HepG2 (cell line): ENCODE results near the gene MEP1B. TPM values are rescaled to one million over a fixed set of nuclear protein-coding genes. Genes with fewer than 3 reads are reported as not detected.

ENCODE experiments used
- ATAC-seq: fragments of 200-7000 bp; cut with Tn5 transposase; 3 replicates; pipeline ENCODE4 v1.9.1; 2020; ENCODE audit warnings: mild to moderate bottlenecking, moderate library complexity
- BruUV-seq: library from RNA; stranded (reverse); fragments of 400-500 nt; replicated peaks from 2 replicates; lab custom pipeline; 2021; lab: Mats Ljungman, UMichigan
- CTCF ChIA-PET: fragments of 300-600 bp; formaldehyde crosslinking; extraction: SDS; loops from one replicate; lab custom pipeline; 2021; ENCODE audit warnings: low total read pairs, inconsistent platforms, low intra/inter-chr PET ratio; lab: Yijun Ruan, JAX
- POLR2A ChIA-PET: fragments of 350-600 bp; sonication (Branson Sonifier 250); formaldehyde crosslinking; loops from one replicate; lab custom pipeline; 2020; ENCODE audit warnings: antibody characterized with exemption, inconsistent platforms; lab: Yijun Ruan, JAX
- DNase-seq: peaks from one replicate; pipeline ENCODE4 v3.0.0-alpha.2; 2015; ENCODE audit warnings: low spot score
- FAIRE-seq: peaks from 3 replicates; lab custom pipeline; 2011; peaks lifted over from hg19 to GRCh38; lab: Jason Lieb, UNC
- H2AFZ ChIP-seq: one replicate; pipeline ENCODE4 v1.6.1; 2011; ENCODE audit warnings: low read length, inconsistent platforms
- H3K27ac ChIP-seq: fragments of 300-600 bp; 3 replicates; pipeline ENCODE4 v1.8.0; 2011; ENCODE audit warnings: mixed run types, mild to moderate bottlenecking, mixed read lengths, low read length, inconsistent platforms; ENCODE audit not compliant: insufficient read depth; ENCODE audit errors: extremely low read length
- H3K27me3 ChIP-seq, 2 experiments: fragments of 200-600 bp in 1 of 2; 2 replicates in 1 of 2; 3 replicates in 1 of 2; pipeline versions ENCODE4 v1.6.0 to v1.8.0; 2011; ENCODE audit warnings: low read length in 2 of 2, mild to moderate bottlenecking in 2 of 2, moderate library complexity in 2 of 2, inconsistent platforms in 1 of 2; ENCODE audit not compliant: insufficient read depth in 2 of 2, control insufficient read depth in 1 of 2
- H3K36me3 ChIP-seq, 2 experiments: fragments of 200-600 bp in 1 of 2; replicated peaks in 1 of 2; 2 replicates in 1 of 2; 3 replicates in 1 of 2; pipeline versions ENCODE4 v1.5.1 to v1.8.0; 2011; ENCODE audit warnings: low read length in 2 of 2, inconsistent platforms in 1 of 2; ENCODE audit not compliant: insufficient read depth in 2 of 2, control insufficient read depth in 1 of 2
- H3K4me1 ChIP-seq: 2 replicates; pipeline ENCODE4 v1.5.1; 2012; ENCODE audit warnings: low read length, inconsistent platforms; ENCODE audit not compliant: insufficient read depth
- H3K4me2 ChIP-seq: 2 replicates; pipeline ENCODE4 v1.6.0; 2011; ENCODE audit warnings: low read depth, low read length, inconsistent platforms
- H3K4me3 ChIP-seq, 3 experiments: fragments of 200-600 bp in 1 of 3; sonication (generic), shearing (Covaris generic) in 1 of 3; replicated peaks in 1 of 3; 2 replicates each; pipeline ENCODE4 v1.5.1; 2011 to 2016; ENCODE audit warnings: low read length in 3 of 3, inconsistent platforms in 2 of 3, low read depth in 2 of 3, mild to moderate bottlenecking in 2 of 3, control low read depth in 1 of 3, mixed read lengths in 1 of 3; ENCODE audit not compliant: insufficient read depth in 1 of 3
- H3K79me2 ChIP-seq: one replicate; pipeline ENCODE4 v1.6.1; 2011; ENCODE audit warnings: low read length, inconsistent platforms; ENCODE audit not compliant: insufficient read depth
- H3K9ac ChIP-seq: 2 replicates; pipeline ENCODE4 v1.6.0; 2011; ENCODE audit warnings: mild to moderate bottlenecking, low read depth, low read length, inconsistent platforms; ENCODE audit not compliant: insufficient read depth
- H3K9me3 ChIP-seq: 2 replicates; pipeline ENCODE4 v1.5.1; 2012; ENCODE audit warnings: mild to moderate bottlenecking, low read length
- H4K20me1 ChIP-seq: 2 replicates; pipeline ENCODE4 v1.6.0; 2011; ENCODE audit warnings: inconsistent platforms, mild to moderate bottlenecking, low read length, moderate library complexity; ENCODE audit not compliant: insufficient read depth
- BHLHE40 ChIP-seq: IDR thresholded peaks from 2 replicates; pipeline ENCODE4 v1.6.1; 2011; ENCODE audit warnings: low read length, improper control_type of control experiment
- FOXA3 ChIP-seq: IDR thresholded peaks from 2 replicates; pipeline ENCODE4 v1.6.1; 2016; ENCODE audit warnings: missing genetic modification reagents, missing compliant biosample characterization
- HBP1 ChIP-seq: IDR thresholded peaks from 2 replicates; pipeline ENCODE4 v1.6.1; 2016; ENCODE audit warnings: low read depth, control low read depth
- HDAC6 ChIP-seq: fragments of 200-600 bp; sonication (generic); IDR thresholded peaks from 2 replicates; pipeline ENCODE4 v1.7.0; 2017; ENCODE audit warnings: mild to moderate bottlenecking, antibody characterized with exemption, low read length, low read depth
- REL ChIP-seq: sonication (generic); formaldehyde crosslinking; conservative IDR thresholded peaks from 2 replicates; pipeline ENCODE4 v1.8.0; 2022; ENCODE audit warnings: mild to moderate bottlenecking, missing genetic modification reagents, moderate library complexity
- RFX5 ChIP-seq: IDR thresholded peaks from 2 replicates; pipeline ENCODE4 v1.6.1; 2011; ENCODE audit warnings: low read depth, low read length, improper control_type of control experiment
- SMYD3 ChIP-seq: sonication (generic); formaldehyde crosslinking; IDR thresholded peaks from 2 replicates; pipeline ENCODE4 v1.8.1; 2023; ENCODE audit warnings: mild to moderate bottlenecking, missing genetic modification reagents
- TAF15 ChIP-seq: fragments of 200-400 bp; formaldehyde crosslinking; IDR thresholded peaks from one replicate; pipeline ENCODE4 v1.6.1; 2018; ENCODE audit warnings: mild to moderate bottlenecking, low read depth, low read length; ENCODE audit not compliant: poor library complexity, severe bottlenecking
- TSC22D2 ChIP-seq: sonication (generic); formaldehyde crosslinking; IDR thresholded peaks from 2 replicates; pipeline ENCODE4 v1.5.1; 2020; ENCODE audit warnings: missing genetic modification reagents, mild to moderate bottlenecking, borderline replicate concordance
- ZC3H13 ChIP-seq: sonication (generic); formaldehyde crosslinking; IDR thresholded peaks from 2 replicates; pipeline ENCODE4 v1.8.1; 2023; ENCODE audit warnings: mild to moderate bottlenecking, missing genetic modification reagents, moderate library complexity
- ZNF280D ChIP-seq: sonication (generic); formaldehyde crosslinking; IDR thresholded peaks from 2 replicates; pipeline ENCODE4 v1.5.1; 2020; ENCODE audit warnings: mild to moderate bottlenecking, missing genetic modification reagents
- ZNF430 ChIP-seq: sonication (generic); formaldehyde crosslinking; IDR thresholded peaks from 2 replicates; pipeline ENCODE4 v1.9.0; 2021; ENCODE audit warnings: mild to moderate bottlenecking, missing genetic modification reagents
- WGBS: methylation state at CpG from one replicate; pipeline ENCODE4 v1.1.6; 2017; ENCODE audit warnings: low lambda C conversion rate; 5-methylcytosine and 5-hydroxymethylcytosine counted together
- in situ Hi-C: cut with HindIII; loops from 2 replicates; pipeline ENCODE4 v1.10.0; 2017; ENCODE audit warnings: low pct_unique_long_range_greater_than_20kb; ENCODE audit not compliant: extremely low pct_ligation_motif_present
- intact Hi-C: fragments of 100-400 bp; cut with micrococcal nuclease; formaldehyde crosslinking; loops from one replicate; pipeline ENCODE4 v1.10.0; 2022; ENCODE audit not compliant: unreplicated experiment
- polyA plus RNA-seq, 8 experiments: library from polyadenylated mRNA; depleted of rRNA in 3 of 8; stranded (reverse) in 7 of 8; unstranded in 1 of 8; fragments of >200 nt; fragmentation: Illumina TruSeq in 4 of 8; extraction: Trizol in 4 of 8; gene quantifications; 2 replicates each; pipeline versions ENCODE4 v1.2.1 to v1.2.3, GENCODE V29; 2011 to 2016; ENCODE audit warnings: low read depth in 4 of 8, missing spikeins in 1 of 8, mixed read lengths in 1 of 8; ENCODE audit not compliant: insufficient read depth in 1 of 8
- total RNA-seq, 5 experiments: library from RNA; depleted of rRNA; stranded (reverse); fragments of >200 nt; fragmentation: Illumina TruSeq; extraction: Trizol; gene quantifications; 2 replicates each; pipeline ENCODE4 v1.2.3, GENCODE V29; 2016; ENCODE audit warnings: low read depth in 1 of 5
- TF ChIP-seq, protein P1 (sequence below): sonication (generic); formaldehyde crosslinking; conservative IDR thresholded peaks from 2 replicates; pipeline ENCODE4 v1.4.0; 2020; ENCODE audit warnings: missing genetic modification reagents
- TF ChIP-seq, protein P2 (sequence below): sonication (generic); formaldehyde crosslinking; conservative IDR thresholded peaks from 2 replicates; pipeline ENCODE4 v1.8.1; 2023; ENCODE audit warnings: missing genetic modification reagents
- TF ChIP-seq, protein P3 (sequence below): sonication (generic); formaldehyde crosslinking; IDR thresholded peaks from 2 replicates; pipeline ENCODE4 v1.4.0; 2020; ENCODE audit warnings: mild to moderate bottlenecking, missing genetic modification reagents

The MEP1B gene
- total and polyA plus RNA-seq, 2 of the 13 experiments (the other 11 are each of a cell fraction or from before 2014, with no cell fraction given): not detected

GRCh38 chr18:32157580-32157979 is 32.3 kb upstream of the MEP1B start:
- Histone ChIP-seq H3K9me3 (no peaks in the 10 kb centered on the region), H3K4me2 (peak overlapping the region; percentile 95; the same call in 1 of the 2 replicates), H3K9ac (no peak overlapping the region), H3K27me3 (peaks cover 1 to 3% of the 10 kb centered on the region in 2 experiments; a peak in 3 of 5 replicates), H2AFZ (no peak overlapping the region), H3K36me3 (no peaks in the 10 kb centered on the region), H3K27ac (no peak overlapping the region), H4K20me1 (no peaks in the 10 kb centered on the region), H3K4me1 (peaks cover 6% of the 10 kb centered on the region; the same call in 1 of the 2 replicates), H3K79me2 (no peaks in the 10 kb centered on the region), H3K4me3 (no peak overlapping the region)
- no peak for TF ChIP-seq HDAC6
- TF ChIP-seq FOXA3 (CRISPR knock-in tag): no peak
- TF ChIP-seq, protein P1, sequence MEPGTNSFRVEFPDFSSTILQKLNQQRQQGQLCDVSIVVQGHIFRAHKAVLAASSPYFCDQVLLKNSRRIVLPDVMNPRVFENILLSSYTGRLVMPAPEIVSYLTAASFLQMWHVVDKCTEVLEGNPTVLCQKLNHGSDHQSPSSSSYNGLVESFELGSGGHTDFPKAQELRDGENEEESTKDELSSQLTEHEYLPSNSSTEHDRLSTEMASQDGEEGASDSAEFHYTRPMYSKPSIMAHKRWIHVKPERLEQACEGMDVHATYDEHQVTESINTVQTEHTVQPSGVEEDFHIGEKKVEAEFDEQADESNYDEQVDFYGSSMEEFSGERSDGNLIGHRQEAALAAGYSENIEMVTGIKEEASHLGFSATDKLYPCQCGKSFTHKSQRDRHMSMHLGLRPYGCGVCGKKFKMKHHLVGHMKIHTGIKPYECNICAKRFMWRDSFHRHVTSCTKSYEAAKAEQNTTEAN (CRISPR knock-in tag): no peak
- TF ChIP-seq SMYD3 (CRISPR knock-in tag): no peak
- TF ChIP-seq RFX5: no peak
- no peak for TF ChIP-seq TAF15
- TF ChIP-seq BHLHE40: no peak
- TF ChIP-seq ZC3H13 (CRISPR knock-in tag): no peak
- TF ChIP-seq, protein P2, sequence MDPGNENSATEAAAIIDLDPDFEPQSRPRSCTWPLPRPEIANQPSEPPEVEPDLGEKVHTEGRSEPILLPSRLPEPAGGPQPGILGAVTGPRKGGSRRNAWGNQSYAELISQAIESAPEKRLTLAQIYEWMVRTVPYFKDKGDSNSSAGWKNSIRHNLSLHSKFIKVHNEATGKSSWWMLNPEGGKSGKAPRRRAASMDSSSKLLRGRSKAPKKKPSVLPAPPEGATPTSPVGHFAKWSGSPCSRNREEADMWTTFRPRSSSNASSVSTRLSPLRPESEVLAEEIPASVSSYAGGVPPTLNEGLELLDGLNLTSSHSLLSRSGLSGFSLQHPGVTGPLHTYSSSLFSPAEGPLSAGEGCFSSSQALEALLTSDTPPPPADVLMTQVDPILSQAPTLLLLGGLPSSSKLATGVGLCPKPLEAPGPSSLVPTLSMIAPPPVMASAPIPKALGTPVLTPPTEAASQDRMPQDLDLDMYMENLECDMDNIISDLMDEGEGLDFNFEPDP (CRISPR knock-in tag): no peak
- TF ChIP-seq ZNF430 (CRISPR knock-in tag): no peak
- TF ChIP-seq REL (CRISPR knock-in tag): no peak
- no peak for TF ChIP-seq HBP1 (CRISPR knock-in tag)
- TF ChIP-seq ZNF280D (CRISPR knock-in tag): no peak
- TF ChIP-seq, protein P3, sequence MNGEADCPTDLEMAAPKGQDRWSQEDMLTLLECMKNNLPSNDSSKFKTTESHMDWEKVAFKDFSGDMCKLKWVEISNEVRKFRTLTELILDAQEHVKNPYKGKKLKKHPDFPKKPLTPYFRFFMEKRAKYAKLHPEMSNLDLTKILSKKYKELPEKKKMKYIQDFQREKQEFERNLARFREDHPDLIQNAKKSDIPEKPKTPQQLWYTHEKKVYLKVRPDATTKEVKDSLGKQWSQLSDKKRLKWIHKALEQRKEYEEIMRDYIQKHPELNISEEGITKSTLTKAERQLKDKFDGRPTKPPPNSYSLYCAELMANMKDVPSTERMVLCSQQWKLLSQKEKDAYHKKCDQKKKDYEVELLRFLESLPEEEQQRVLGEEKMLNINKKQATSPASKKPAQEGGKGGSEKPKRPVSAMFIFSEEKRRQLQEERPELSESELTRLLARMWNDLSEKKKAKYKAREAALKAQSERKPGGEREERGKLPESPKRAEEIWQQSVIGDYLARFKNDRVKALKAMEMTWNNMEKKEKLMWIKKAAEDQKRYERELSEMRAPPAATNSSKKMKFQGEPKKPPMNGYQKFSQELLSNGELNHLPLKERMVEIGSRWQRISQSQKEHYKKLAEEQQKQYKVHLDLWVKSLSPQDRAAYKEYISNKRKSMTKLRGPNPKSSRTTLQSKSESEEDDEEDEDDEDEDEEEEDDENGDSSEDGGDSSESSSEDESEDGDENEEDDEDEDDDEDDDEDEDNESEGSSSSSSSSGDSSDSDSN (CRISPR knock-in tag): no peak
- TF ChIP-seq TSC22D2 (CRISPR knock-in tag): no peak
- in situ Hi-C loops (loop anchor here (10.0 kb wide), 1 partner anchor 107 kb away; no protein-coding TSS in a partner anchor), intact Hi-C loops (loop anchor here (5.0 kb wide), 2 partner anchors 200 to 315 kb away; partner anchors contain the start of gene GAREM1)
- CTCF ChIA-PET: interaction anchor here (1.2 to 3.8 kb wide), 3 partner anchors 114 to 393 kb away, joined by 3 to 84 read pairs (median 5); no protein-coding TSS in a partner anchor
- ATAC-seq (peak; percentile 56), FAIRE-seq (no peak), DNase-seq (no peak)
- POLR2A ChIA-PET: interaction anchor here (0.9 kb wide), 1 partner anchor 313 kb away, joined by 4 read pairs; the partner anchor contains the start of gene GAREM1
- no TSS peak for BruUV-seq
- WGBS: 13% methylated on average over 4 of the region's 5 CpGs
